Endothelial cell of umbilical vein (primary cell): Measurements from ENCODE around the gene HOXB6. TPM values are rescaled to one million over a fixed set of nuclear protein-coding genes. Genes with fewer than 3 reads are reported as not detected.

Source experiments
- BruUV-seq: library from RNA; stranded (reverse); fragments of 400-500 nt; replicated peaks from 2 replicates; lab custom pipeline; 2021; lab: Mats Ljungman, UMichigan
- CTCF ChIA-PET: fragments of 300-600, 350-600 bp; sonication (Branson Sonifier 250); formaldehyde crosslinking; loops from one replicate; lab custom pipeline; 2021; ENCODE audit warnings: antibody characterized with exemption, inconsistent platforms; lab: Charles Lee
- POLR2A ChIA-PET: fragments of 300-600, 350-600 bp; sonication (Branson Sonifier 250); formaldehyde crosslinking; loops from one replicate; lab custom pipeline; 2021; ENCODE audit warnings: antibody characterized with exemption, inconsistent platforms; lab: Charles Lee
- DNase-seq: peaks from one replicate; pipeline ENCODE4 v3.0.0-alpha.2; 2011; ENCODE audit warnings: low read depth, low spot score
- FAIRE-seq: peaks from 2 replicates; lab custom pipeline; 2011; peaks lifted over from hg19 to GRCh38; lab: Jason Lieb, UNC
- H2AFZ ChIP-seq: 2 replicates; pipeline ENCODE4 v1.6.0; 2012; ENCODE audit warnings: low read depth, low read length, control low read depth, inconsistent platforms
- H3K27ac ChIP-seq: 2 replicates; pipeline ENCODE4 v1.5.1; 2011; ENCODE audit warnings: low read depth, mild to moderate bottlenecking, control low read depth, low read length, moderate library complexity; ENCODE audit not compliant: insufficient read depth
- H3K27me3 ChIP-seq, 2 experiments: 2 replicates each; pipeline versions ENCODE4 v1.6.0 to v1.6.1; 2011; ENCODE audit warnings: low read length in 2 of 2, mixed read lengths in 1 of 2; ENCODE audit not compliant: control insufficient read depth in 2 of 2, insufficient read depth in 2 of 2
- H3K36me3 ChIP-seq, 2 experiments: 2 replicates in 1 of 2; 3 replicates in 1 of 2; pipeline ENCODE4 v1.5.1; 2011; ENCODE audit warnings: low read length in 2 of 2, mild to moderate bottlenecking in 1 of 2, moderate library complexity in 1 of 2; ENCODE audit not compliant: control insufficient read depth in 2 of 2, insufficient read depth in 2 of 2; ENCODE audit errors: extremely low read depth in 1 of 2
- H3K4me1 ChIP-seq: 3 replicates; pipeline ENCODE4 v1.5.1; 2011; ENCODE audit warnings: mild to moderate bottlenecking, low read length; ENCODE audit not compliant: control insufficient read depth, insufficient read depth; ENCODE audit errors: extremely low read depth
- H3K4me2 ChIP-seq: 2 replicates; pipeline ENCODE4 v1.6.1; 2011; ENCODE audit warnings: low read length, control low read depth, mixed read lengths; ENCODE audit not compliant: insufficient read depth
- H3K4me3 ChIP-seq, 3 experiments: fragments of 200-600 bp in 1 of 3; sonication (generic), shearing (Covaris generic) in 1 of 3; replicated peaks in 1 of 3; 2 replicates each; pipeline ENCODE4 v1.5.1; 2011 to 2016; ENCODE audit warnings: control low read depth in 3 of 3, low read length in 3 of 3, mild to moderate bottlenecking in 2 of 3, inconsistent platforms in 1 of 3, low read depth in 1 of 3, moderate library complexity in 1 of 3; ENCODE audit not compliant: insufficient read depth in 1 of 3
- H3K79me2 ChIP-seq: 2 replicates; pipeline ENCODE4 v1.6.0; 2012; ENCODE audit warnings: low read length, inconsistent platforms; ENCODE audit not compliant: control insufficient read depth, insufficient read depth
- H3K9ac ChIP-seq: replicated peaks from 2 replicates; pipeline ENCODE3; 2011; ENCODE audit warnings: low read length, control low read depth; ENCODE audit not compliant: insufficient read depth; ENCODE audit errors: extremely low read depth
- H3K9me1 ChIP-seq: replicated peaks from 3 replicates; pipeline ENCODE4 v1.6.0; 2011; ENCODE audit warnings: mild to moderate bottlenecking, low read length; ENCODE audit not compliant: control insufficient read depth, insufficient read depth; ENCODE audit errors: extremely low read depth
- H3K9me3 ChIP-seq: replicated peaks from 2 replicates; pipeline ENCODE4 v1.5.1; 2012; ENCODE audit warnings: low read length, inconsistent platforms; ENCODE audit not compliant: control insufficient read depth, insufficient read depth
- H4K20me1 ChIP-seq: replicated peaks from 2 replicates; pipeline ENCODE3; 2011; ENCODE audit warnings: mild to moderate bottlenecking, low read length; ENCODE audit not compliant: control insufficient read depth, insufficient read depth; ENCODE audit errors: extremely low read depth
- CTCF ChIP-seq, 2 donors: IDR thresholded peaks; 1 replicate in 1 of 2; 2 replicates in 1 of 2; pipeline ENCODE4 v1.5.1; 2011; ENCODE audit warnings: low read length in 2 of 2, mild to moderate bottlenecking in 2 of 2, moderate library complexity in 2 of 2, control low read depth in 1 of 2, inconsistent platforms in 1 of 2, low read depth in 1 of 2; ENCODE audit not compliant: insufficient read depth in 1 of 2; ENCODE audit errors: extremely low read depth in 1 of 2
- EZH2 ChIP-seq: IDR thresholded peaks from 2 replicates; pipeline ENCODE4 v1.6.1; 2012; ENCODE audit warnings: borderline replicate concordance, low read depth, mild to moderate bottlenecking, moderate library complexity, low read length, inconsistent platforms; ENCODE audit not compliant: severe bottlenecking
- FOS ChIP-seq: IDR thresholded peaks from 2 replicates; pipeline ENCODE4 v1.6.1; 2011; ENCODE audit warnings: mild to moderate bottlenecking, low read length, moderate library complexity, borderline replicate concordance; ENCODE audit not compliant: insufficient read depth
- GATA2 ChIP-seq: IDR thresholded peaks from 2 replicates; pipeline ENCODE4 v1.7.0; 2011; ENCODE audit warnings: low read depth, mild to moderate bottlenecking, moderate library complexity, mixed read lengths, low read length; ENCODE audit not compliant: insufficient read length, insufficient read depth
- POLR2A ChIP-seq: IDR thresholded peaks from 2 replicates; pipeline ENCODE4 v1.6.1; 2012; ENCODE audit warnings: low read depth, mild to moderate bottlenecking, control low read depth, low read length
- dilution Hi-C: fragments of 300-500 bp; cut with MboI; formaldehyde crosslinking; loops from one replicate; pipeline ENCODE4 v1.15.0; 2019; ENCODE audit warnings: low sequenced_read_pairs; ENCODE audit not compliant: extremely low pct_ligation_motif_present
- intact Hi-C: fragments of 100-400 bp; cut with micrococcal nuclease; formaldehyde crosslinking; loops from one replicate; pipeline ENCODE4 v1.10.0; 2022
- polyA plus RNA-seq, 4 experiments: library from polyadenylated mRNA; depleted of rRNA in 3 of 4; stranded (reverse) in 3 of 4; unstranded in 1 of 4; fragments of >200 nt; gene quantifications; 2 replicates each; pipeline versions ENCODE4 v1.2.1 to v1.2.3, GENCODE V29; 2011 to 2012; ENCODE audit warnings: missing spikeins in 1 of 4
- total RNA-seq: library from RNA; stranded (reverse); gene quantifications from 2 replicates; pipeline ENCODE4 v1.2.3, GENCODE V29; 2021

HOXB6 gene
- total and polyA plus RNA-seq, 2 donors (not counting 3 experiments of a cell fraction or from before 2014, with no cell fraction given): 8.8 to 24.0 TPM

- no peak for TF ChIP-seq CTCF (IDR thresholded peaks at IDR 0.05; ENCODE audit: extremely low read depth in 1 of 2, insufficient read depth in 1 of 2, low read depth in 1 of 2, low read length in 2 of 2)
- no peak overlapping the region for H3K4me3 ChIP-seq
Measured at GRCh38 chr17:48553826-48554225, 51.0 kb downstream of the HOXB6 start.

GRCh38 chr17:48553190-48553547 is 51.6 kb downstream of the HOXB6 start:
- Histone ChIP-seq H4K20me1 (no peaks in the 10 kb centered on the region), H3K27me3 (no peaks in the 10 kb centered on the region), H3K79me2 (peaks cover 50% of the 10 kb centered on the region), H3K4me3 (no peak overlapping the region), H3K27ac (no peak overlapping the region), H3K9me1 (no peaks in the 10 kb centered on the region), H3K4me1 (peaks cover 36% of the 10 kb centered on the region), H3K36me3 (peaks cover 10 to 14% of the 10 kb centered on the region in 2 experiments), H2AFZ (no peak overlapping the region), H3K4me2 (no peak overlapping the region), H3K9me3 (no peaks in the 10 kb centered on the region), H3K9ac (no peak overlapping the region)
- TF ChIP-seq POLR2A (no peak), FOS (no peak), CTCF (IDR thresholded peaks at IDR 0.05; ENCODE audit: extremely low read depth in 1 of 2, insufficient read depth in 1 of 2, low read depth in 1 of 2, low read length in 2 of 2) (no peak), GATA2 (no peak), EZH2 (no peak)
- CTCF ChIA-PET: no interaction called here
- BruUV-seq: no TSS peak
- FAIRE-seq (no peak), DNase-seq (no peak)
- POLR2A ChIA-PET: no interaction called here
- intact Hi-C loops (loop anchor here (1.0 kb wide), 1 partner anchor 8 kb away; the partner anchor contains the start of gene HOXB2), dilution Hi-C loops (no loop called here)

More at GRCh38 chr17:48553826-48554225, 51.0 kb downstream of the HOXB6 start:
- dilution Hi-C loops: no loop called here
- BruUV-seq: no TSS peak
- Histone ChIP-seq H4K20me1 (no peaks in the 10 kb centered on the region), H3K4me1 (peaks cover 31% of the 10 kb centered on the region), H3K27me3 (no peaks in the 10 kb centered on the region), H3K9ac (no peak overlapping the region), H2AFZ (no peak overlapping the region), H3K9me1 (no peaks in the 10 kb centered on the region), H3K27ac (no peak overlapping the region), H3K36me3 (peaks cover 10 to 14% of the 10 kb centered on the region in 2 experiments), H3K79me2 (peaks cover 55% of the 10 kb centered on the region), H3K9me3 (no peaks in the 10 kb centered on the region), H3K4me2 (no peak overlapping the region)
- intact Hi-C loops: loop anchor here (1.0 kb wide), 1 partner anchor 9 kb away; the partner anchor contains the start of gene HOXB2
- no peak for DNase-seq
- POLR2A ChIA-PET: no interaction called here
- no peak for FAIRE-seq
- CTCF ChIA-PET: no interaction called here
